Measurements from ENCODE around the gene ANKMY1.

ANKMY1 gene

GRCh38 chr2:240513549-240514287, 44.1 kb downstream of the ANKMY1 start:
- Histone ChIP-seq H3K4me1 (ENCODE audit: insufficient read depth, low read length) (no peaks in the 10 kb centered on the region), H3K36me3 (ENCODE audit: insufficient read depth, low read depth, low read length) (no peaks in the 10 kb centered on the region), H3K9me3 (ENCODE audit: insufficient read depth, low read depth, low read length) (no peaks in the 10 kb centered on the region), H3K27me3 (ENCODE audit: insufficient read depth, low read length) (peaks cover 18% of the 10 kb centered on the region), H3K4me3 (ENCODE audit: low read length) (no peak overlapping the region), H3K9ac (ENCODE audit: low read depth, low read length) (no peak overlapping the region), H3K27ac (ENCODE audit: low read length) (no peak overlapping the region)

- no peaks in the 10 kb centered on the region for H3K4me1 ChIP-seq (ENCODE audit: insufficient read depth, low read length)
- no peak overlapping the region for H3K27ac ChIP-seq (ENCODE audit: low read length)
- H3K9ac ChIP-seq (ENCODE audit: low read depth, low read length) = no peak overlapping the region
- no peaks in the 10 kb centered on the region for H3K9me3 ChIP-seq (ENCODE audit: insufficient read depth, low read depth, low read length)
- no peaks in the 10 kb centered on the region for H3K36me3 ChIP-seq (ENCODE audit: insufficient read depth, low read depth, low read length)
- H3K27me3 ChIP-seq (ENCODE audit: insufficient read depth, low read length) = peaks cover 10% of the 10 kb centered on the region
- H3K4me3 ChIP-seq (ENCODE audit: low read length) = no peak overlapping the region
Measured at GRCh38 chr2:240512666-240513535, 44.9 kb downstream of the ANKMY1 start.

GRCh38 chr2:240512109-240512485, 45.7 kb downstream of the ANKMY1 start:
- Histone ChIP-seq H3K27ac (ENCODE audit: low read length) (no peak overlapping the region), H3K9me3 (ENCODE audit: insufficient read depth, low read depth, low read length) (no peaks in the 10 kb centered on the region), H3K36me3 (ENCODE audit: insufficient read depth, low read depth, low read length) (no peaks in the 10 kb centered on the region), H3K4me3 (ENCODE audit: low read length) (no peak overlapping the region), H3K27me3 (ENCODE audit: insufficient read depth, low read length) (peaks cover 3% of the 10 kb centered on the region; the same call in 1 of the 2 replicates), H3K9ac (ENCODE audit: low read depth, low read length) (no peak overlapping the region), H3K4me1 (ENCODE audit: insufficient read depth, low read length) (no peaks in the 10 kb centered on the region)

- H3K9ac ChIP-seq (ENCODE audit: low read depth, low read length) = no peak overlapping the region
- no peaks in the 10 kb centered on the region for H3K4me1 ChIP-seq (ENCODE audit: insufficient read depth, low read length)
- no peak overlapping the region for H3K4me3 ChIP-seq (ENCODE audit: low read length)
- no peaks in the 10 kb centered on the region for H3K9me3 ChIP-seq (ENCODE audit: insufficient read depth, low read depth, low read length)
- no peak overlapping the region for H3K27ac ChIP-seq (ENCODE audit: low read length)
- no peaks in the 10 kb centered on the region for H3K36me3 ChIP-seq (ENCODE audit: insufficient read depth, low read depth, low read length)
- H3K27me3 ChIP-seq (ENCODE audit: insufficient read depth, low read length) = no peaks in the 10 kb centered on the region
Measured at GRCh38 chr2:240511351-240512108, 46.3 kb downstream of the ANKMY1 start.

- Histone ChIP-seq H3K4me1 (ENCODE audit: insufficient read depth, low read length) (no peaks in the 10 kb centered on the region), H3K27me3 (ENCODE audit: insufficient read depth, low read length) (no peaks in the 10 kb centered on the region), H3K9ac (ENCODE audit: low read depth, low read length) (no peak overlapping the region), H3K4me3 (ENCODE audit: low read length) (no peak overlapping the region), H3K36me3 (ENCODE audit: insufficient read depth, low read depth, low read length) (no peaks in the 10 kb centered on the region), H3K9me3 (ENCODE audit: insufficient read depth, low read depth, low read length) (no peaks in the 10 kb centered on the region), H3K27ac (ENCODE audit: low read length) (no peak overlapping the region)
Measured at GRCh38 chr2:240510513-240511210, 47.1 kb downstream of the ANKMY1 start.

GRCh38 chr2:240509667-240510512, 47.9 kb downstream of the ANKMY1 start:
- H3K36me3 ChIP-seq (ENCODE audit: insufficient read depth, low read depth, low read length) = no peaks in the 10 kb centered on the region
- no peak overlapping the region for H3K4me3 ChIP-seq (ENCODE audit: low read length)
- no peak overlapping the region for H3K27ac ChIP-seq (ENCODE audit: low read length)
- no peaks in the 10 kb centered on the region for H3K4me1 ChIP-seq (ENCODE audit: insufficient read depth, low read length)
- no peaks in the 10 kb centered on the region for H3K27me3 ChIP-seq (ENCODE audit: insufficient read depth, low read length)
- H3K9me3 ChIP-seq (ENCODE audit: insufficient read depth, low read depth, low read length) = no peaks in the 10 kb centered on the region
- no peak overlapping the region for H3K9ac ChIP-seq (ENCODE audit: low read depth, low read length)

GRCh38 chr2:240508832-240509545, 48.8 kb downstream of the ANKMY1 start:
- no peak overlapping the region for H3K27ac ChIP-seq (ENCODE audit: low read length)
- no peaks in the 10 kb centered on the region for H3K4me1 ChIP-seq (ENCODE audit: insufficient read depth, low read length)
- H3K4me3 ChIP-seq (ENCODE audit: low read length) = no peak overlapping the region
- H3K9me3 ChIP-seq (ENCODE audit: insufficient read depth, low read depth, low read length) = no peaks in the 10 kb centered on the region
- H3K9ac ChIP-seq (ENCODE audit: low read depth, low read length) = no peak overlapping the region
- H3K36me3 ChIP-seq (ENCODE audit: insufficient read depth, low read depth, low read length) = no peaks in the 10 kb centered on the region
- H3K27me3 ChIP-seq (ENCODE audit: insufficient read depth, low read length) = no peaks in the 10 kb centered on the region

GRCh38 chr2:240507778-240508251, 50.0 kb downstream of the ANKMY1 start:
- Histone ChIP-seq H3K27me3 (ENCODE audit: insufficient read depth, low read length) (no peaks in the 10 kb centered on the region), H3K9ac (ENCODE audit: low read depth, low read length) (no peak overlapping the region), H3K36me3 (ENCODE audit: insufficient read depth, low read depth, low read length) (no peaks in the 10 kb centered on the region), H3K9me3 (ENCODE audit: insufficient read depth, low read depth, low read length) (no peaks in the 10 kb centered on the region), H3K4me1 (ENCODE audit: insufficient read depth, low read length) (no peaks in the 10 kb centered on the region), H3K27ac (ENCODE audit: low read length) (no peak overlapping the region), H3K4me3 (ENCODE audit: low read length) (no peak overlapping the region)

- H3K36me3 ChIP-seq (ENCODE audit: insufficient read depth, low read depth, low read length) = no peaks in the 10 kb centered on the region
- H3K9me3 ChIP-seq (ENCODE audit: insufficient read depth, low read depth, low read length) = no peaks in the 10 kb centered on the region
- no peaks in the 10 kb centered on the region for H3K27me3 ChIP-seq (ENCODE audit: insufficient read depth, low read length)
Measured at GRCh38 chr2:240507060-240507777, 50.6 kb downstream of the ANKMY1 start.

More at GRCh38 chr2:240507060-240507777, 50.6 kb downstream of the ANKMY1 start:
- Histone ChIP-seq H3K27ac (ENCODE audit: low read length) (no peak overlapping the region), H3K4me3 (ENCODE audit: low read length) (no peak overlapping the region), H3K4me1 (ENCODE audit: insufficient read depth, low read length) (no peaks in the 10 kb centered on the region), H3K9ac (ENCODE audit: low read depth, low read length) (no peak overlapping the region)
